Measurements from ENCODE around the gene ATG101.

Gene ATG101

GRCh38 chr12:52082669-52082987 is 12.8 kb downstream of the ATG101 start:
- Histone ChIP-seq H3K27ac (peak overlapping the region; percentile 37 to 85), H3K4me3 (peak overlapping the region; percentile 44)
- TF ChIP-seq, protein P1, sequence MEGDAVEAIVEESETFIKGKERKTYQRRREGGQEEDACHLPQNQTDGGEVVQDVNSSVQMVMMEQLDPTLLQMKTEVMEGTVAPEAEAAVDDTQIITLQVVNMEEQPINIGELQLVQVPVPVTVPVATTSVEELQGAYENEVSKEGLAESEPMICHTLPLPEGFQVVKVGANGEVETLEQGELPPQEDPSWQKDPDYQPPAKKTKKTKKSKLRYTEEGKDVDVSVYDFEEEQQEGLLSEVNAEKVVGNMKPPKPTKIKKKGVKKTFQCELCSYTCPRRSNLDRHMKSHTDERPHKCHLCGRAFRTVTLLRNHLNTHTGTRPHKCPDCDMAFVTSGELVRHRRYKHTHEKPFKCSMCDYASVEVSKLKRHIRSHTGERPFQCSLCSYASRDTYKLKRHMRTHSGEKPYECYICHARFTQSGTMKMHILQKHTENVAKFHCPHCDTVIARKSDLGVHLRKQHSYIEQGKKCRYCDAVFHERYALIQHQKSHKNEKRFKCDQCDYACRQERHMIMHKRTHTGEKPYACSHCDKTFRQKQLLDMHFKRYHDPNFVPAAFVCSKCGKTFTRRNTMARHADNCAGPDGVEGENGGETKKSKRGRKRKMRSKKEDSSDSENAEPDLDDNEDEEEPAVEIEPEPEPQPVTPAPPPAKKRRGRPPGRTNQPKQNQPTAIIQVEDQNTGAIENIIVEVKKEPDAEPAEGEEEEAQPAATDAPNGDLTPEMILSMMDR (IDR thresholded peaks at IDR 0.05), result no peak
- no peak for DNase-seq (ENCODE audit: low spot score)

DNA sequence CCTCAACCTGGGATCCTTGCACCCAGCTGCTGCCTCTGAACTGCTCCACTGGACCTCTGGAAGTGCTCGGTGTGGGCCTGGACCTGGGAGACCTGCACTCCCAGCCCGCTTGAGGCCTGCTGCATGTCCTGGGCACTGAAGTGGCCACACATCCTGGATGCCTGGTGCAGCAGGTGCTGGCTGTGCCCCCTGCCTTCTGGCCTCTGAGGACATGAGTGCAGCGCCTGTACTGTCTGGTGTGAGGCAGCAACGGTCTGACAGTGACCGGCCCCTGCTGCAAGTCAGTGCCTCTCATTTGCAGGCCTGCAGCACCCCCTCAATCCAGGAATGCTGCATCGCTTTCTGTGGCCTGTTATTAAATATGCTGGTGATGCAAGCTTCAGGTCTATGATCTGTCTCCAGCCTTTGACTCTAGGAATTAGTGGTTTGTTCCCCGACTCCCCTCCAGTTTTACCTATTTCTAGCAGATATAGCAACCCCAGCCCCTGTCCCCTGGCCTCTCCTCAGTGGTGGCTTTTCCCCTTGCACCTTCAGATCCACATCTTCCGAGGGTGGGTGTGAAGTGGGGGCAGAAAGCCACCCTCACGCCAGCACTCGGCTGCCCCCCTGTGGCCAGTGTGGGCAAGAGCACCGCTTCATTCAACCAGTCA is 13.3 kb downstream of the ATG101 start:
- no peak for DNase-seq (ENCODE audit: low spot score)
- Histone ChIP-seq H3K4me3 (no peak overlapping the region), H3K27ac (peak overlapping the region in 1 of 2 donors; percentile 85)
- TF ChIP-seq, protein P1 (IDR thresholded peaks at IDR 0.05), result peak; percentile 84

- TF ChIP-seq, protein P1 (IDR thresholded peaks at IDR 0.05), result no peak
- no peak overlapping the region for H3K27ac ChIP-seq
- no peak overlapping the region for H3K4me3 ChIP-seq
Measured at GRCh38 chr12:52083638-52083996, 13.8 kb downstream of the ATG101 start.

GRCh38 chr12:52084491-52085231 is 14.9 kb downstream of the ATG101 start:
- TF ChIP-seq, protein P1 (IDR thresholded peaks at IDR 0.05), result no peak
- peak; percentile 63 for DNase-seq (ENCODE audit: low spot score)
- Histone ChIP-seq H3K4me3 (no peak overlapping the region), H3K27ac (no peak overlapping the region)

More at GRCh38 chr12:52083638-52083996, 13.8 kb downstream of the ATG101 start:
- no peak for DNase-seq (ENCODE audit: low spot score)

DNA sequence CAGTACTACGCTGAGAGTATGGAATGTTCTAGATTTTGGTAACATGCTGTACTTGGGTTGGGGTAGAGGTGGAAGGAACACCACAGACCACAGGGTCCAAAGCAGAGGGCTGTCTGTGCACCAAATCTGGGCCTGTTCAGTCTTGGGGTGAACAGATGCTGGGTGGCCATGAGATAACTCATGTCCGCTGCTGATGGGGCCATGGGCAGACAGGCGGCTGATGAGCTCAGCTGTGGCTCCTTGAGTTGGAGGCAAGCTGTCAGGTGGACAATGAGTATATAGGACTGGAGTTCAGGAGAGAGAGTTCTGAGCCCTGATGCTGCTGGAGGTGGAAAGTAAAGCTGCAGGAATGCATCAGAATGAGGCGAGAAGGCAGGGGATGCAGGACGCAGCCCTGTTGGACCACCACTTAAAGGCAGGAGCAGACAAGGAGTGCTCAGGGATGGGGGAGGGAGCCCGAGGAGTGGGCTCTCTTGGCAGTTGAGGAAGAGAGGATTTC is 16.0 kb downstream of the ATG101 start:
- peak; percentile 33 for DNase-seq (ENCODE audit: low spot score)
- H3K4me3 ChIP-seq, result no peak overlapping the region
- TF ChIP-seq, protein P1 (IDR thresholded peaks at IDR 0.05), result no peak
- no peak overlapping the region for H3K27ac ChIP-seq

DNA sequence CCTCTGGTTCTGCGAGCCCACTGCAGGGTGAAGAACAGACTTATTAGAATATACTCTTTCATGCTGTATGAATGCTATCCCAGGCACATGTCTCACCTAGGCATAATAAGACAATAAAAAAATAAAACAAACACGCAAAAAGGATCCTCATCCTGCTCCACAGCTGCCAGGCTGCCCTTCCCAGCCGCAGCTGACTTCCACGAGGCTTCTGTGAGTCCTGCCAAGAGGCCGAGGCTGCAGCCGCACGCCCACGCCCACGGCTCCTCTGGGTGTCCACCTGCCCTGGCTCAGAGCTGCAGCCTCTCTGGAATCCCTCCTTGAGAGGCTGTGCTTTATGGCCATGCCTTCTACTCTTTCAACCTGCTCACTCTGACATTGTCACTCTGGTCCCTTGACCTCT is 16.6 kb downstream of the ATG101 start:
- Histone ChIP-seq H3K4me3 (no peak overlapping the region), H3K27ac (no peak overlapping the region)
- DNase-seq (ENCODE audit: low spot score), result no peak
- TF ChIP-seq, protein P1 (IDR thresholded peaks at IDR 0.05), result no peak
